NCI-H345 treated with DMSO at 0.1 percent for 48 hours (cell line): Measurements from ENCODE around the gene TBC1D22A.

Experiments used
- DNase-seq: peaks from one replicate; lab custom pipeline; 2025; ENCODE audit not compliant: unreplicated experiment; lab: John Stamatoyannopoulos, UW

Gene TBC1D22A

DNA sequence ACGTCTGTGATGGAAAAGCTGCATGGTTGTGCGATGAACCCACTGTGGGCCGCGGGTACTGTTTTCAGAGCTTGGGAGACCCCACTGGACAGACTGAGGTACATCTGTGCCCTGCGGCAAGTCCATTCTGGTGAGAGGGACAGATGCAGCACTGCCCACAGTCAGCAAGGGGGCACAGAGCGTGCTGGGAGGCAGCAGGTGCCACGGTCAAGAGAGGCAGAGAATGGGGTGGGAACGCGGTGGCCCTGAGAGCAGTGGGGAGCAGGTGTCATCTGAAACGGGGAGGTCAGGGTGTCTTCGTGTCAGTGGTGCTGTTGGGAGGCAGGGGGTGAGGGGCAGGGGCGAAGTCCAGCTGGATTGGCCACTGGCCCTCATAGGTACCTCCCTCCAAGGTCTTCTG is 32.0 kb downstream of the TBC1D22A start:
- no peak for DNase-seq

DNA sequence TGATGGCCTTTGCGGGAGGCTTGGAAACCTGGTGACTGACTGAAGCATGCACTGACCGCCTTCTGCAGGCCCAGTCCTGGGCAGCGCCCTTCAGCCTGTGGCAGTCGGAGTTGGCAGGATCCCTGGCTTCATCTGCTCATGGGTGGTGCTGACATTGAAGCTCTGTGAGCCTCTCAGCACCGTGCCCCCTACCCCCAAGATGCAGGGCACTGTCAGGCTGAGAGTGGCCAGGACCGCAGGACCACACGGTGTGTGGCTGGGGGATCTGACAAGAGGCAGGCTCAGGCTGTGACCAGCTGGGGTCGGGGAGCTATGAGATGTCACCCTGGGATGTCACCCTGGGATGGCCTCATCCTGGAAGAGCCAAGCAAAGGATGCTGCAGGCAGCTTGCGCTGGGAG is 32.7 kb downstream of the TBC1D22A start:
- DNase-seq = no peak

DNA sequence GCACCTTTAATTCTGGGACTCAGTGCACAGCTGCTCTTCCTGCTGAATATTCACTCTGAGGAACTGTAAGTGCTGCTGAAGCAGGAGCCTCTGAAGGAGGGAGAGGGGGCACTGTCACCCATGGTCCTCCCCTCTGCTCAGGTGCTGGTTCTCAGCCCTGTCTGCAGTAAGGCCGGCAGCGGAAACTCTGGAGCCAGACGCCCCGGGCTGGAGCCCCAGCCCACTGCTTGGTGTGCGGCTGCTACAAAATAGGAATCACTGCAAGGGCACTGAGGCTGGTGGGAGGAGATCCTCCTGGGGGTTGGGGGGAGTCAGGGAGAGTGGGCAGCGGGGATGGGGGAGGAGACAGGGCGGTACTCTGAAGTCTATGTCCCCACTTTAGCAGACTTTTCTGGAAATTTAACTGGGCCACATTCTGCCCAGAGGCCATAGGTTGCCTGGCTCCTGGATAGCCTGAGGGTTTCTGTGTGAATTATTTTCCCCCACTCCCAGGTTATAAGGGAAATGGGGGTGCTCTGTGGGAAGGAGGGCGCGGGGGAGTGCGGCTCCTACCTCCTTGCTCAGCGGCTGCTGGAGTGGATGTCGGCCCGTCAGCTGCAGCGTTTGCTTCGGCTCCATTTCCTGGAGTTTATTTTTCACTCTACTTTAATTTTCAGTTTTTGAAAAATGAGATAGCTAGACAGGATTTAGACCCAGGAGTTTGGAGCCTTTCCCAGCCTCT is 33.6 kb downstream of the TBC1D22A start:
- no peak for DNase-seq

DNA sequence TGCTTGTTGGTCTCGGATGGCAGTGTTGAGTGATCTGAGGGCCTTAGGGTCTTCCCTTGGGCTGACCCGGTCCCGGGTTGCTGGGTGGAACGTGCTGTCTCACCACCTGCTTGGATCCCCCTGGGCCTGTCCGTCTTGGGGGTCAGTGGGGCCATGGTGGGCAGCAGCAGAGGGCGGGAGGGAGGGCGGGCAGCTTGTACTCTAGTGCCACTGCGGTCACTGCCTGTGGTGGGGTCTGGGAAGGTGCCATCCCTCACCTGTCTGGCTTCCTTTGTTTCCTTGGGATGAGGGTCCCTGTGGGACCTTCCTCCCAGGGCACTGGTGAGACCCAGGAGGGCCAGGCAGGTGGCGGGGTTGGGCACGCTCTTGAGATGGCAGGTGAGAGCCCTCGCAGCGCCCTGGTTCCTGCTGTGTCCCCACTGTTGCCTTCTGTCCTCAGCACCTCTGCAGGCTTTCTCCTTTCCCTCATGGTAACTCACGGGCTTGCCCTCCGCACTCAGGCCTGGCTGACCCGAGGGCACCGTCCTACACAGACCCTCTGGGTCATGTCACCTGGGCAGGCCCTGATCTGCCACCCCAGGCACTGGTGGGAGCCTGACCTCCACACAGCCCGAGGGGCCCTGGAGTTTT is 34.2 kb downstream of the TBC1D22A start:
- no peak for DNase-seq

DNA sequence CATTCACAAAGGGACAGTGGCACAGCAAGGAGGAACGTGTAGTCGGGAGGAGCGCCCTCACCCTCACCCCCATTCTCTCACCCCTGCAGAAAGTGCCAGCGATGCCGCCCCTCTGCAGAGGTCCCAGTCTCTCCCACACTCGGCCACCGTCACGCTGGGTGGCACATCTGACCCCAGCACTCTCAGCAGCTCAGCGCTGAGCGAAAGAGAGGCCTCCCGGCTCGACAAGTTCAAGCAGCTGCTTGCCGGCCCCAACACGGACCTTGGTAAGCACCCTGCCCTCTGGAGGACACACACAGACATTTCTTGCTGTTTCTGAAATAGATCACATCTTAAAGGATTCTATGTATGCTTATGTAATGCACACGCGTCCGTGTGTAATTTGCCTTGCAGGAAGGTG is 34.9 kb downstream of the TBC1D22A start:
- no peak for DNase-seq

DNA sequence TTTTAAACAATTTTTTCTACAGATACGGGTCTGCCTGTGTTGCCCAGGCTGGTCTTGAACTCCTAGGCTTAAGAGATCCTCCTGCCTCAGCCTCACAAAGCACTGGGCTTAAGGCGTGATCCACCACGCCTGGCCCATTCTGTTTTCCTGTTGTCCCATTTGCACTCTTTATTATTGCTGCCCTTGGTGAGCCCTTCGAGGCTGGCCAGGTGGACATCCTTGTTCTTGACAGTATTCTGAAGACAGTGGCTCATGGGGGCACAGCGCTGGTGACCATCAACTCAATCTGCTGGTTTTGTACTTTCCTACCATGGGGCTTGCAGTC is 35.6 kb downstream of the TBC1D22A start:
- DNase-seq = no peak

DNA sequence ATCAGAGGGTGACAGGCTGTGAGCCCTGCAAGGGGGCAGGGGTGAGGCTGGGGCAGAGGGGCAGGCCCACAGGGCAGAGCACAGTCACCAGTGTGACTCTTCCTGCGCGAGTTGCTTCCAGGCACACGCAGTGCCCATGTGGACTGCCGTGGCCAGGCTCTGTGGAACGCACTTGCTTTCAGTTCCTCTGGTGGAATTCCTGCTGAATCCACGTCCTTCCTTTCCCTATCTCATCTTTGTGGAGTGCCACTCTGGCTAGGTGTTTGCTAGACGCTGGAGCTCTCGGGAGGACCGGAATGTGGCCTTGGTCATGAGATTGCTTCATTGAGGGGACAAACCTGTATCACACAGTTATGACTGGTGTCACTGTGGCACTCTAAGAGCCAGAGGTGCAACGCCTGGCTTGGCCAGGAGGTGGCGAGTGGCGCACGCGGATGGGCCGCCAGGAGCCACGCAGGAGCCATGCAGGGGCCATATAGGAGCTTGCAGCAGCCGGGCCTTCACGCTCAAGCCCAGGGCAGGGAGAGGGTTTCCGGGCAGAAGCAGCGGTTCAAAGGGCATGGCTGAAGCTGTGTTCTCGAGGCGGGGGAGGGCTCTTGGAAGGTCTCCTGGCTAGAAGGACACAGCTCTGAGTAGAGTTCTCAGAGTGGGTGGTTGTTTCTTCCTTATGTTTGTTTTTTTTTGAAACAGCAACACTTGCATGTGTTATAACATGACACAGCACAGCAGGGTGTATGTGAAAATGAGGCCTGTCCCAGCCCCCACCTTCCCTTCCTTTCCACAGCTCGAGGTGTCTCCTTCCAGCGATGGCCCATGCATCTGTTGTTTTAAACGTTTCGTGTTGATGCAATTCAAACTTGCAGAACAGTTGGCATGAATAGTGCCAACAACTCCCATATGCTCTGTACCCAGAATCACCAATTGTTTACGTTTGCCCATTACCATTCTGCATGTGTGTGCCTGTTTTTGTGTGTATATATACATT is 36.2 kb downstream of the TBC1D22A start:
- peak; percentile 9 for DNase-seq

DNA sequence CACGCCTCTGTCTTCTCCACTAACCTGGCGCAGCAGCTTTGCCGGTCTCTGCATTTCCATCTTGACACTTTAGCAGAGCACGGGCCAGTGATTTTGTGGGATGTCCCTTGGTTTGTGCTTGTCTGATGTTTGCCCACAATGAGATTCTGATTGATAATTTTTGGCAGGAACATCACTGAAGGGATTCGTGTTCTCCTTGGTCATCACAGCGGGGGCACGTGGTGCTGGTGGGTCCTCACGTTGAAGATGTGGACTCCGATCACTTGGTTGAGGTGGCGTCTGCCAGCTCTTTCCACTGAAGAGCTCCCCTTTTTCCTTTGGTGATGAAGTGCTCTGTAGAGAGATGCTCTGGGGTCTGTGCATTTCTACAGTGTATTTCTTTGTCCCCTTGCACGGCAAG is 37.2 kb downstream of the TBC1D22A start:
- no peak for DNase-seq

DNA sequence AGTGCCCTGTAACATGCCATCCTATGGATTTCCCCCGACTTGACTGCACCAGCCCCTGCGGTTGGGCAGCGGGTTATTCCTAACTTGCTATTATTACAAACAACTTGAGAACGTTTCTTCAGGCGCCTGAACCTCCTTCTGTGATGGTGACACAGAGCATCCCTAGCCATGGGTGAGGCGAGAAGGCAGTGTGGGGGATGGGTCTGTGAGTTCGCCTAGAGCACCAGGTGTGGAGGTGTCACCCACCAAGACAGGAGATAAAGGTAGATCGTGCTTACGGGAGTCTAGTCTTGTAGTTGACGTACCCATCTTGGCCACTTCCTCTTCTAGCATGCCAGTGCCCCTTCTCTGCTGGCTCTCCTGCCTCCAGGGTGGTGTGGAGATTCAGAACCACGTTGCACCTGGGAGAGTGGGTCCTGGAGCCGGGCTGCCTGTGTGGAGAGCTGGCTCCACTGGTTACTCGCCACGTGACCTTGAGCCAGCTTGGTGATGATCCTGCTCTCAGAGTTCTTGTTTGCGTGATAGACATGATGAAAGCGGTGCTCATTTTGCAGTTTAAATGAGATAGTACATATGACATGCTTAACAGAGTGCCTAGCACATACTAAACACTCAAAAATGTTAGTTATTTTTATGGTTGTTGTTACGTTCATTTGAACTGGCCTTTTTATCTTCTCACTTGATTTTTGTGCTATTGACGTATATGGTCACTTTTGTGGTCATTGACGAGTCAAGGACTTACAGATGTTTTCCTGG is 37.8 kb downstream of the TBC1D22A start:
- no peak for DNase-seq

DNA sequence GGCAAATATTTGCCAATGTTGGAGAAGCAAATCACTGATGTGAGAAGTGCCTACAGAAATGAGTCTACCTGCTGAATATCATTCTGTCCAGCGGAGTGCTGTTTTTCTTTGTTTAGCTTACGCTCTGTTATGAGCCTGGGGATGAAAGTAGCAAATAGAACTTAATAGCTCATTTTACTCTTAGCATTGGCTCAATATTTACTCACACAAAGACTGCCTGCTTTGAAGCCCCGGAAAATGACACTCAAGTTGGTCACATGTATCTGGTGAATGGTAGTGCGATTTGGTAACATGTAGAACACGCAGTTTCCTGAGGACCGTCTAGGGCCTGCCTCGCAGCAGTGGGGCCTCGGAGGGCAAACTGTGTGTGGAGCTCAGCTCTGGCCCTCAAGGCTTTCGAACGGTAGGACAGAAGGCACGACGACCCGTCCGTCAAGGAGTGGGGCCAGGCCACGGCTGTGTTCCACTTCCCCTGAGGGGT is 38.9 kb downstream of the TBC1D22A start:
- DNase-seq = peak; percentile 78

DNA sequence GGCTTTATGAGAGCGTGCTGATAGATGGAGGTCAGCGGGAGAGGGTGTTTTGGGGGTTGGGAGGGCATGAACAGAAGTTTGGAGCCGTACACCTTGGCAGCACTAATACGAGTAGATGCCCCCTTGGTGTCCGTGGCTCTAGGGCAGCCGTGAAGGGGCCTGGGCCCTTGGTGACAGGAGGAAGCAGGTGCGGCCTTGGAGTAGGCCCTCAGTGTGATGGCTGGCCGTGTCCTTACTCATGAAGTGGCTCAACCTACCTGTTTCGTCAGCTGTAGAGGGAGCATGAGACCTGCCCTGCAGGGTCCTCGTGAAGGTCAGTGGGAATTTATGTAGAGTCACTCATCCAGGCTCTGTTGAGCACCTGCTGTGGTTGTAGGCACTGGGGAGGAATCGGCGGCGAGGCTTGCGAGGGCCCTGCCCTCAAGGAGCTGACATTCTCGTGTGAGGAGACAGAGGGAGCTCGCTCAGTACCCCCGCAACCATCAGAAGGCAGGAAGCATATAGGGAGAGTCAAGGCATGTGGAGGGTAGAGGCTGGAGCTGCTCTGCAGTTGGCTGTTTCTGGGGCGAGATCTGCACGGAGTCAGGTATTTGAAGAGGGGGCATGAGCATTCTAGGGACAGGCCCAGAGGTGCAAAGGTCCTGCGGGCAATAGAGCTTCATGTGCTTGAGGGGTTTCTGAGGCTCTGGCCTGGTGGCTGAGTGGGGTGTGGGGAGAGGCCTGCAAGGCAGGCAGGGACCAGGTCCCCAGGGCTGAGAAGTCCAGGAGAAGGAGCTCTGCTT is 39.6 kb downstream of the TBC1D22A start:
- DNase-seq = no peak

DNA sequence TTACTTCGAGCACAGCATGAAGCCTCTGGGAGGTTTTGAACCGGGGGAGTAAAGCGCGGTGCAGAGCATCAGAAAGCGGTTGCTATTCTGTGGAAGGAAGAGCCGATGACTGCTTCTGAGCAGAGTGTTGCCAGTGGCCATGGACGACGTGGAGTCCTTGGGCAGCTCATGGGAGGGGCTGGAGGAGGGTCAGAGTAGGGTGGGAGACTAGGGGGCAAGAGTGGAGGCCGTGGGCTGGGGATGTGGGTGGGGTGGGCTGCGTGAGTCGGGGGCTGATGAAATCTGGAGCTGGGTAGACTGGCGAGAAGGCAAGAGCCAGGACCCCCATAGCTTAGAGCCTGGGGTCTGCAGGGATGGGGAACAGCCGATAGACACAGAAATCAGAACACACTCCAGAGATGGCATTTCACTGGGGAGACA is 40.2 kb downstream of the TBC1D22A start:
- no peak for DNase-seq

DNA sequence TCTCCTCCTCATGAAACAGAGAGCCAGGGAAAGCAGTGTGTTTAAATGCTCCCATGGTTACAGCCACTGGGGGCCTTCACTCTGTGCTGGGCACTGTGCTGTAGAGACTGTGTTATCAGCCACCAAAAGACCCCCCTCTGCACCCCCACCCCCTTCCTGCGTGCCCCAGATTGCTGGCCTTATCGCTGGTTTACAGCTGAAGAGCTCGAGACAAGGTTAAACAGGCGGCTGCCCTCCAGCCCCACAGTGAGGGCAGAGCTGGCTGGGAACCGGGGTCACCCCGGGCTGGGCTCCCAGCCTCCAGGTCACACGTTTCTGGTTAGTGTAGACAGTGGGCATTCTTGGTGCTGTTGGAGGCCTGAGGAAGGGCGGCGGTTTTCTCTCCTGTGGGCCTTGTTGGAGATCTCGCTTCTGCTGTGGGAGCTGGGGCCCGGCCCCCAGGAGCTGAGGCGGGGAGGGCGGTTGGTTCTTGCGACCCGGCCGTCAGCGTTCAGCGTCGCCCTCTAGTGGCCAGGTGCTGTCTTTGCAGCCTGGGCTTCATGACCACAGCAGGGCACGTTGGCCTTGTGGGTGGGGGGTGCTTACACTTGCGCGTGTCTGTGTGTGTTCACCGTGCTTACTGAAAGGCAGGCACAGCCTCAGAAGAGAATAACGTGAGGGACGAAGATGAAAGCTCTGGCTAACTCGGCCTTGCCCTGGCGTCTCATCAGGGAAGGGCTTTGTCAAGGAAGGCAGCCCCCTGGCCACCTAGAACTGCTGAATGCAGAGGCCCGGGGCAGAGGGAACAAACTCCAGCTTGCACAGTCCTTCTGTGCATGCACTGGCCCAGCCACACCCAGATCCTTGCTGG is 40.8 kb downstream of the TBC1D22A start:
- DNase-seq = peak; percentile 6

DNA sequence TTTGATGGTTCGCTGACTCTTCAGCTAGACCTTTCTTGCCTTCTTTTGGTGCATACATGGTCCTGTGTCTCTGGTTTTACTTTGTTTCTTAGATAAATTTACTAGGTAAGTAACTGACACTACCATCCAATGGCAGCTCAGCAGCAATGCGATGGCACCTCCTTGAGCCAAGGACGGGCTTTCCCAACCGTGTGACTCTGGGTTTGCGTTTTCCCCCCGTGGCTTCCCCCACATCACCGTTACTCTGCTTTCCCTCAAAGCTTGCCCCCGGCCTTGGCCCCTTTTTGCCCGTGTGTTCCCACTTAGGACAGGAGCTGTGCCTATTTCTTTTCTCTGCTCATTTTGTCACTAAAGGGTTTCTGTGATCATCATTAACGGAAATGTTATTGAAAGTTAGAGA is 41.5 kb downstream of the TBC1D22A start:
- no peak for DNase-seq

DNA sequence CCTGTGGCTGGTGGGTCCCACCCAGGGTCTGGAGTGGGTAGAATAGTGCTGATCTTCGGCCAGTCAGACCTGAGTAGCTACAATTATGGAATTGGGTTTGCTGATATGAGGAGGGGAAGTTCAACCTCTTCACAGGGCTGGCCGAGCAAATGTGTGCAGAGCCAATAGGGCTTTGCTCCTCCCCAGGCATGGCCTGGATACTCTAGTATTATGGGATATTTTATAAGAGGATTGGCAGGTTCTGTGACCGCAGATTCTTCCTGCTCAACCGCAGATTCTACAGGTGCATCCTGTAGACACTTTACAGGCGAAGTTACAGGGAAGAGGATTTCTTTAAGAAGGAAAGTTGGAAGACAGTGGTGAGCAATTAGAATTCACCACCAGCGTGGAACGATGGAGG is 44.3 kb downstream of the TBC1D22A start:
- no peak for DNase-seq

DNA sequence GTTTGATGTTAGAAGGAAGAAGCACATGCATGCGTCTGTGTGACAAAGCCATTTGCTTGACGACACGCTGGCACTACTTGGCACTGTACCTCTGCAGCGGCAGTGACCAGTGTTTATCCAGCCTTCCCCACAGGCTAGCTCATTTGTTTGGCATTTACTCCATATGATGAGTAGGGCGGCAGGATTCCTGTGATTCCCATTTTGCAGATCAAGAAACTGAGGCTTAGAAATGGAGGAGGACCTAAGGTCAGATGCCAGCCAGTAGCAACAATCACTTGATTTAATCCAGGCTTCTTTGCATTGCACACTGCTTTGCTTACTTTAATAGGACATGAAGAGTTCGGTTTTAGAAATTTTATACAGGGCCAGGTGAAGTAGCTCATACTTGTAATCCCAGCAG is 45.0 kb downstream of the TBC1D22A start:
- DNase-seq = no peak

DNA sequence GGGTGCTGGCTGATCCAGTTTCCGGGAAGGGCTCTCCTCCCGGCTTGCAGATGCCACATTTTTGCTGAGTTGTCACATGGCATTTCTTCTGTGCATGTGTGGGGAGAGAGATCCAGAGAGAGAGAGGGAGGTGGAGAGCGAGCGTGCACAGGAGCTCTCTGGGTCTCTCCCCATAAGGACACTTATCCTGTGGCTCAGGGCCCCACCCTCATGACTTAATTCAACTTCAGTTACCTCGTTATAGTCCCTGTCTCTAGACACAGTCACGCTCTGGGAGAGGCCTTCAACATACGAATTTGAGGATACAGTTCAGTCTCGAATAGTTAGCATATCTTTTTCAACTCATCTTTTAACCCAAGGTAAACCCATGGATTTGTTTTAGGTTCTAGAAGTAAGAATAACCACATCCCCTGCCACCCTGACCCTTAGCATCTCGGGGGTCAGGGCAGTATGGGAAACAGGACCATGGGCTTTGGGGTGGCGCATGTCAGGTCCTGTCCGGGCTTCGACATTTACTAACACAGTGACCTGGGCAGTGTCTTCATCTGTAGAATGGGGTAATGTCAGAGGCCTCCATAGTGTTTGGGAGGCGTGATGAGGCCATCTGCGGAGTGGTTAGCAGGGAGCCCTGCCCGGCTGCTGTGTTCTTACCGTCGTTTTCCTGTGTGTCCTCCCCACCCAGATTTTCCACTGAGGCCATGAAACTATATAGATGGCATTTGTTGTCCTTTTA is 46.9 kb downstream of the TBC1D22A start:
- no peak for DNase-seq
